Fibroblast of pulmonary artery (primary cell): ENCODE data around the gene TMEM240.
"Not testable (repeated sequence)": the region's sequence is repeated elsewhere in the genome, so short reads cannot be mapped to it uniquely, and the experiment has no call there.

Source experiments
- DNase-seq: peaks from one replicate; pipeline ENCODE4 v3.0.0-alpha.2; 2010; ENCODE audit warnings: low read depth
- H3K4me3 ChIP-seq: replicated peaks from 2 replicates; pipeline ENCODE4 v1.5.1; 2011; ENCODE audit warnings: low read depth, mild to moderate bottlenecking, control low read depth, low read length, moderate library complexity
- CTCF ChIP-seq: IDR thresholded peaks from 2 replicates; pipeline ENCODE4 v1.5.1; 2011; ENCODE audit warnings: mild to moderate bottlenecking, control low read depth, low read length, inconsistent platforms; ENCODE audit errors: missing control alignments

TMEM240 gene

DNA sequence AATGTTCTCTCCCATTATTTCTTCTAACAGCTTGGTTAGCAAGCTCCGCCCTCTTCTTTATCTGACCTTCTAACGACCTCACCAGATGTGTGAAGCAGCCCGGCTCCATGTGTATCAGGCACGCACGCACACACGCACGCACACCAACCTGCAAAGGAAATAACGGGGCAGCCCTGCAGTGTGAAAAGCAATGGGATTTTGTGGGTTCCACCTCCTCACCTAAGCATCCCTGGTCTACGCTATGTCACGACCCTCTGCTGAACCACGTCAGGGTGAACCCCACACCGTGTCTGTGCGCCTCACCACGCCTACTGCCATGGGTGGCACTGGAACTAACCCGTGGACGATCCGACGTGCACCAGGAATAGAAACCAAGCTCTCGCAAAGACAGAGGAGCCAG lies 23.8 kb upstream of the TMEM240 start:
- H3K4me3 ChIP-seq = no peak overlapping the region
- no peak for TF ChIP-seq CTCF
- DNase-seq = no peak

GRCh38 chr1:1563688-1564087 lies 23.3 kb upstream of the TMEM240 start:
- no peak for DNase-seq
- H3K4me3 ChIP-seq = no peak overlapping the region
- no peak for TF ChIP-seq CTCF

GRCh38 chr1:1562556-1563195 lies 22.3 kb upstream of the TMEM240 start:
- no peak for TF ChIP-seq CTCF
- H3K4me3 ChIP-seq = no peak overlapping the region
- DNase-seq = no peak

- no peak for TF ChIP-seq CTCF
- no peak overlapping the region for H3K4me3 ChIP-seq
- no peak for DNase-seq
Observed at GRCh38 chr1:1561801-1562470, 21.5 kb upstream of the TMEM240 start.

GRCh38 chr1:1560178-1560577 lies 19.8 kb upstream of the TMEM240 start:
- H3K4me3 ChIP-seq = no peak overlapping the region
- DNase-seq = no peak
- TF ChIP-seq CTCF = no peak

DNA sequence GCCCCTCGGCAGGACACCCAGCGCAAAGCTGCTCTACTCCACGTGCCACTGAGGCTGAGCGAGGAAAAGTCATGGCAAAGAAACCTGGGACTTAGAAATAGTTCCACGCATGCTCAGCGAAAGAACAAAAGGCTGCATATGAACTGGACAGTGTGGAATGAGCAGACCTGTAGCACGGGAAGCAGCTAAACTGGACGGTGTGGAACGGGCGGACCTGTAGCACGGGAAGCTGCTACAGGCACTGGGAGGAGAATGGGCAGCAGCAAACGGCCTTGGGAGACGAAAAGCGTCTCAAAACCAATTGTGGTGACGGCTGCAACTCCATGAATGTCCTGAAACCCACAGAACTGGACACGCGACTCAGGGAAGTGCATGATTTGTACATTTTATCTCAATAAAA lies 18.6 kb upstream of the TMEM240 start:
- DNase-seq = no peak
- TF ChIP-seq CTCF = no peak
- no peak overlapping the region for H3K4me3 ChIP-seq

DNA sequence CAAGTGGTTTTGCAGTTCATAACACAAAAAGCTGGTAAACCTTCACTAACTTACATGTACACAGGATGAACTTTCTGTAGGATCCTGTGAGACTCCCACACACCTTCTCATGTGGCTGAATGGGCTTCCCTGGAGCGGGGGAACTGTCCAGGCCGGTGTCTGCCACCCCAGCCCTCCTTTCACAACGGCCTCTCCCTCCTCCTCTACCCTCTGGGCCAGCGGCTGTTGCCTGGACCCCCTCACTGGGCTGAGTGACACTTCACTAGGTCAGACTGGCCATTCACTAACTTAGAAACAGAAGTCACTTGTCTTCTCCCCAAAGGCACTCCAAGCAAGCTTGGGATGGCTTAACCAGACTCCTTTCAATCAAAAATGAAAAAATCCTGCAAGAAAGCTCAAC lies 18.2 kb upstream of the TMEM240 start:
- no peak for DNase-seq
- H3K4me3 ChIP-seq = no peak overlapping the region
- no peak for TF ChIP-seq CTCF

- not testable (repeated sequence) for DNase-seq, H3K4me3 ChIP-seq
Observed at GRCh38 chr1:1557688-1558087, 17.3 kb upstream of the TMEM240 start.

DNA sequence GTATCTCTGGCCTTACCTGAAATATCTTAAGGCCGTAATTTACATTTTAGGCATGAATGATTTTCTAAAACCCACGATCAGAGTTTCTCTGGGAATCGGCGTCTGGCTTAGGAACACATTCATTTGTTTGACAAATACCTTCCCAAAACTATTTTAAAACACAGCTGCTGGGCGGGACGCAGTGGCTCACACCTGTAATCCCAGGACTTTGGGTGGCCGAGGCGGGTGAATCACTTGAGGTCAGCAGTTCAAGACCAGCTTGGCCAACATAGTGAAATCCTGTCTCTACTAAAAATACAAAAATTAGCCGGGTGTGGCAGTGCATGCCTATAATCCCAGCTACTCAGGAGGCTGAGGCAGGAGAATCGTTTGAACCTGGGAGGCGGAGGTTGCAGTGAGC lies 16.5 kb upstream of the TMEM240 start:
- DNase-seq, H3K4me3 ChIP-seq: not testable (repeated sequence)
